GM12878 (cell line): ENCODE results near the gene PURA. TPM values are rescaled to one million over a fixed set of nuclear protein-coding genes. Genes with fewer than 3 reads are reported as not detected.

Experiments
- ATF3 ChIP-seq: IDR thresholded peaks from 2 replicates; pipeline ENCODE4 v1.6.1; 2011; ENCODE audit warnings: low read depth, mild to moderate bottlenecking, low read length, moderate library complexity, borderline replicate concordance; ENCODE audit errors: extremely low read depth
- ATF7 ChIP-seq: fragments of 450-650 bp; IDR thresholded peaks from 2 replicates; pipeline ENCODE4 v1.6.1; 2016; ENCODE audit warnings: low read depth, mild to moderate bottlenecking
- BCLAF1 ChIP-seq: fragments of 450-650 bp; IDR thresholded peaks from 2 replicates; pipeline ENCODE4 v1.6.1; 2017; ENCODE audit warnings: antibody characterized with exemption, mild to moderate bottlenecking, moderate library complexity
- CBX5 ChIP-seq: sonication (generic); IDR thresholded peaks from 2 replicates; pipeline ENCODE4 v1.6.1; 2016; ENCODE audit warnings: low read depth, moderate library complexity, mild to moderate bottlenecking, inconsistent platforms
- E2F8 ChIP-seq: fragments of 450-650 bp; IDR thresholded peaks from 2 replicates; pipeline ENCODE4 v1.6.1; 2018; ENCODE audit warnings: mild to moderate bottlenecking, low read depth, moderate library complexity; ENCODE audit not compliant: partially characterized antibody
- IKZF2 ChIP-seq, 2 experiments: fragments of 450-650 bp; IDR thresholded peaks; 2 replicates each; pipeline ENCODE4 v1.6.1; 2017; ENCODE audit warnings: mild to moderate bottlenecking in 2 of 2, moderate library complexity in 2 of 2
- KLF5 ChIP-seq: fragments of 450-650 bp; IDR thresholded peaks from 2 replicates; pipeline ENCODE4 v1.6.1; 2014; ENCODE audit warnings: mild to moderate bottlenecking; ENCODE audit not compliant: partially characterized antibody
- LARP7 ChIP-seq: fragments of 450-650 bp; IDR thresholded peaks from 2 replicates; pipeline ENCODE4 v1.6.1; 2017; ENCODE audit warnings: mild to moderate bottlenecking
- MXI1 ChIP-seq: fragments of 150-350 bp; IDR thresholded peaks from 2 replicates; pipeline ENCODE4 v1.6.1; 2011; ENCODE audit warnings: low read depth, mild to moderate bottlenecking, inconsistent platforms, low read length, improper control_type of control experiment
- NFXL1 ChIP-seq: fragments of 450-650 bp; IDR thresholded peaks from 2 replicates; pipeline ENCODE4 v1.6.1; 2017; ENCODE audit warnings: antibody characterized with exemption, mild to moderate bottlenecking, borderline replicate concordance
- RFX5 ChIP-seq: IDR thresholded peaks from 2 replicates; pipeline ENCODE4 v1.6.1; 2011; ENCODE audit warnings: low read depth, low read length, improper control_type of control experiment
- RUNX3 ChIP-seq: IDR thresholded peaks from 2 replicates; pipeline ENCODE4 v1.6.1; 2012; ENCODE audit warnings: low read length, inconsistent platforms
- SMARCA5 ChIP-seq: fragments of 450-650 bp; IDR thresholded peaks from 2 replicates; pipeline ENCODE4 v1.6.1; 2017; ENCODE audit warnings: mild to moderate bottlenecking
- SUPT20H ChIP-seq: IDR thresholded peaks from 2 replicates; pipeline ENCODE4 v1.6.1; 2011; ENCODE audit warnings: low read depth, mild to moderate bottlenecking, low read length, moderate library complexity, borderline replicate concordance; ENCODE audit not compliant: control insufficient read depth
- YBX1 ChIP-seq: fragments of 450-650 bp; IDR thresholded peaks from 2 replicates; pipeline ENCODE4 v1.6.1; 2016; ENCODE audit warnings: antibody characterized with exemption
- ZBED1 ChIP-seq: IDR thresholded peaks from 2 replicates; pipeline ENCODE4 v1.6.1; 2016; ENCODE audit warnings: borderline replicate concordance
- ZBTB11 ChIP-seq: fragments of 450-650 bp; formaldehyde crosslinking; IDR thresholded peaks from 2 replicates; pipeline ENCODE4 v1.5.0; 2022; ENCODE audit warnings: mild to moderate bottlenecking, missing genetic modification characterization
- polyA plus RNA-seq, 11 experiments: library from polyadenylated mRNA; depleted of rRNA in 4 of 11; unstranded in 6 of 11; stranded (reverse) in 5 of 11; fragments of >200 nt; fragmentation: Nextera tagmentation in 4 of 11; fragmentation: Illumina TruSeq in 1 of 11; extraction: Ambion mirVana in 4 of 11; extraction: Trizol in 1 of 11; gene quantifications; 1 replicate in 1 of 11; 2 replicates in 10 of 11; pipeline versions ENCODE4 v1.2.1 to v1.2.3, GENCODE V29; 2011 to 2016; ENCODE audit warnings: inconsistent platforms in 2 of 11, missing spikeins in 2 of 11, low read depth in 1 of 11
- total RNA-seq, 4 experiments: library from RNA; depleted of rRNA in 3 of 4; stranded (reverse); fragments of >200 nt in 3 of 4; fragmentation: Illumina TruSeq in 1 of 4; extraction: Trizol in 1 of 4; gene quantifications; 2 replicates each; pipeline versions ENCODE4 v1.2.1 to v1.2.3, GENCODE V29; 2013 to 2021

PURA gene
- total and polyA plus RNA-seq, 10 of the 15 experiments (the other 5 are each of a cell fraction or from before 2014, with no cell fraction given): 3.3 to 11.8 (median 5.8) TPM

GRCh38 chr5:140145818-140146522, 32.1 kb downstream of the PURA start (continued):
- TF ChIP-seq SMARCA5 (peak; percentile 50; the same call in 1 of the 2 replicates), RFX5 (no peak), LARP7 (no peak; the same call in 1 of the 2 replicates), MXI1 (no peak), BCLAF1 (no peak), ATF3 (no peak), E2F8 (no peak), ZBTB11 (CRISPR knock-in tag) (no peak), IKZF2 (IDR thresholded peaks at IDR 0.05) (no peak), KLF5 (no peak), NFXL1 (no peak), ZBED1 (no peak), ATF7 (no peak), SUPT20H (no peak), CBX5 (no peak), RUNX3 (0 out of 2 replicates have a peak, but pooled peaks have one; percentile 26), YBX1 (no peak)
